HepG2 (cell line): ENCODE measurements around the gene PSMB10. TPM values are rescaled to one million over a fixed set of nuclear protein-coding genes. Genes with fewer than 3 reads are reported as not detected.

ENCODE experiments used
- ADNP ChIP-seq: sonication (generic); formaldehyde crosslinking; IDR thresholded peaks from 2 replicates; pipeline ENCODE4 v1.4.0; 2020; ENCODE audit warnings: missing genetic modification reagents
- AGO1 ChIP-seq: fragments of 200-400 bp; formaldehyde crosslinking; IDR thresholded peaks from 2 replicates; pipeline ENCODE4 v1.6.1; 2017; ENCODE audit warnings: mild to moderate bottlenecking, low read depth, low read length, moderate library complexity; ENCODE audit not compliant: poor library complexity, severe bottlenecking
- IRF2 ChIP-seq: IDR thresholded peaks from 2 replicates; pipeline ENCODE4 v1.6.1; 2018; ENCODE audit warnings: missing genetic modification reagents, missing compliant biosample characterization
- KDM4B ChIP-seq: sonication (generic); formaldehyde crosslinking; IDR thresholded peaks from 2 replicates; pipeline ENCODE4 v1.4.0; 2020; ENCODE audit warnings: missing genetic modification reagents
- KDM5B ChIP-seq: sonication (generic); formaldehyde crosslinking; IDR thresholded peaks from 2 replicates; pipeline ENCODE4 v1.4.0; 2020; ENCODE audit warnings: missing genetic modification reagents, mild to moderate bottlenecking, borderline replicate concordance
- LBX2 ChIP-seq: sonication (generic); formaldehyde crosslinking; IDR thresholded peaks from 2 replicates; pipeline ENCODE4 v1.5.0; 2020; ENCODE audit warnings: missing genetic modification reagents, mild to moderate bottlenecking, borderline replicate concordance
- ONECUT2 ChIP-seq: sonication (generic); formaldehyde crosslinking; IDR thresholded peaks from 2 replicates; pipeline ENCODE4 v1.4.0; 2020; ENCODE audit warnings: missing genetic modification reagents
- POGK ChIP-seq: sonication (generic); formaldehyde crosslinking; conservative IDR thresholded peaks from 2 replicates; pipeline ENCODE4 v1.8.0; 2022; ENCODE audit warnings: mild to moderate bottlenecking, moderate library complexity, missing genetic modification reagents
- RXRB ChIP-seq: IDR thresholded peaks from 2 replicates; pipeline ENCODE4 v1.6.1; 2016; ENCODE audit warnings: borderline replicate concordance, missing genetic modification reagents, missing compliant biosample characterization
- SAP130 ChIP-seq: IDR thresholded peaks from 2 replicates; pipeline ENCODE4 v1.6.1; 2016; ENCODE audit warnings: low read depth
- SRY ChIP-seq: sonication (generic); formaldehyde crosslinking; IDR thresholded peaks from 2 replicates; pipeline ENCODE4 v1.8.0; 2022; ENCODE audit warnings: mild to moderate bottlenecking, missing genetic modification reagents
- TP53 ChIP-seq: sonication (generic); formaldehyde crosslinking; conservative IDR thresholded peaks from 2 replicates; pipeline ENCODE4 v1.4.0; 2020; ENCODE audit warnings: missing genetic modification reagents
- YY1 ChIP-seq: IDR thresholded peaks from 2 replicates; pipeline ENCODE4 v1.6.1; 2011; ENCODE audit warnings: low read length, low read depth, moderate library complexity, mild to moderate bottlenecking; ENCODE audit not compliant: insufficient read depth, insufficient replicate concordance
- ZFY ChIP-seq: sonication (generic); formaldehyde crosslinking; IDR thresholded peaks from 2 replicates; pipeline ENCODE4 v1.4.0; 2020; ENCODE audit warnings: missing genetic modification reagents
- ZNF143 ChIP-seq: sonication (generic); formaldehyde crosslinking; IDR thresholded peaks from 2 replicates; pipeline ENCODE4 v1.4.0; 2020; ENCODE audit warnings: missing genetic modification reagents
- ZNF34 ChIP-seq: sonication (generic); formaldehyde crosslinking; IDR thresholded peaks from 2 replicates; pipeline ENCODE4 v1.4.0; 2020; ENCODE audit warnings: mild to moderate bottlenecking, missing genetic modification reagents, borderline replicate concordance
- ZNF609 ChIP-seq: sonication (generic); formaldehyde crosslinking; IDR thresholded peaks from 2 replicates; pipeline ENCODE4 v1.4.0; 2020; ENCODE audit warnings: mild to moderate bottlenecking, missing genetic modification reagents, borderline replicate concordance
- ZNF746 ChIP-seq: sonication (generic); formaldehyde crosslinking; IDR thresholded peaks from 2 replicates; pipeline ENCODE4 v1.8.0; 2022; ENCODE audit warnings: mild to moderate bottlenecking, missing genetic modification reagents
- ZNF879 ChIP-seq: sonication (generic); formaldehyde crosslinking; IDR thresholded peaks from 2 replicates; pipeline ENCODE4 v1.8.1; 2023; ENCODE audit warnings: missing genetic modification reagents
- ZNF883 ChIP-seq: sonication (generic); formaldehyde crosslinking; IDR thresholded peaks from 2 replicates; pipeline ENCODE4 v1.5.1; 2020; ENCODE audit warnings: mild to moderate bottlenecking, missing genetic modification reagents; ENCODE audit errors: not compliant biosample characterization
- polyA plus RNA-seq, 8 experiments: library from polyadenylated mRNA; depleted of rRNA in 3 of 8; stranded (reverse) in 7 of 8; unstranded in 1 of 8; fragments of >200 nt; fragmentation: Illumina TruSeq in 4 of 8; extraction: Trizol in 4 of 8; gene quantifications; 2 replicates each; pipeline versions ENCODE4 v1.2.1 to v1.2.3, GENCODE V29; 2011 to 2016; ENCODE audit warnings: low read depth in 4 of 8, missing spikeins in 1 of 8, mixed read lengths in 1 of 8; ENCODE audit not compliant: insufficient read depth in 1 of 8
- total RNA-seq, 5 experiments: library from RNA; depleted of rRNA; stranded (reverse); fragments of >200 nt; fragmentation: Illumina TruSeq; extraction: Trizol; gene quantifications; 2 replicates each; pipeline ENCODE4 v1.2.3, GENCODE V29; 2016; ENCODE audit warnings: low read depth in 1 of 5
- TF ChIP-seq, protein P1 (sequence below): sonication (generic); formaldehyde crosslinking; IDR thresholded peaks from 2 replicates; pipeline ENCODE4 v1.4.0; 2020; ENCODE audit warnings: missing genetic modification reagents
- TF ChIP-seq, protein P2 (sequence below), 2 experiments: sonication (generic) in 1 of 2; formaldehyde crosslinking in 1 of 2; IDR thresholded peaks; 2 replicates each; pipeline versions ENCODE4 v1.4.0 to v1.6.1; 2018 to 2020; ENCODE audit warnings: missing genetic modification reagents in 2 of 2, borderline replicate concordance in 1 of 2, low read depth in 1 of 2, mild to moderate bottlenecking in 1 of 2, missing biosample characterization in 1 of 2

The PSMB10 gene
- total and polyA plus RNA-seq, 2 of the 13 experiments (the other 11 are each of a cell fraction or from before 2014, with no cell fraction given): 12.7 to 65.9 TPM

DNA sequence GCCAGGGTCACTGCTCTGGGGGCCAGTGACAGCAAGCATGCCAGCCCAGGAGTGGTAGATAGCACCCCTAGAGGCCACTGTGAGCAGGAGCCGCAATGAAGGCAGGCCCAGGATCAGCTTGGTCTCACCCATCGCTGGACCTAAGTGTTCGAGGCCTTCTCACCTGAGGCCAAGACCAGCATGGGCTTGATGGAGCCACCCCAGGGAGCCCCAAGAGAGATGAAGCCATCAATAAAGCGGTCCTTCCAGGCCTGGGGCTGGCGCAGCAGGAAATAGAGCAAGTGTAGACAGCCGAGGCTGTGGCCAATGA lies 5.5 kb upstream of the PSMB10 start (continued):
- TF ChIP-seq ZNF883 (CRISPR knock-in tag): peak; percentile 1
- no peak for TF ChIP-seq YY1
- no peak for TF ChIP-seq ZNF746 (CRISPR knock-in tag)
- 0 out of 2 replicates have a peak, but pooled peaks have one; percentile 16 for TF ChIP-seq KDM4B (CRISPR knock-in tag)
- 0 out of 2 replicates have a peak, but pooled peaks have one; percentile 10 for TF ChIP-seq KDM5B (CRISPR knock-in tag)
- TF ChIP-seq AGO1: no peak
- TF ChIP-seq, protein P1, sequence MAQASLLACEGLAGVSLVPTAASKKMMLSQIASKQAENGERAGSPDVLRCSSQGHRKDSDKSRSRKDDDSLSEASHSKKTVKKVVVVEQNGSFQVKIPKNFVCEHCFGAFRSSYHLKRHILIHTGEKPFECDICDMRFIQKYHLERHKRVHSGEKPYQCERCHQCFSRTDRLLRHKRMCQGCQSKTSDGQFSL (CRISPR knock-in tag): no peak
- TF ChIP-seq SRY (CRISPR knock-in tag): 0 out of 2 replicates have a peak, but pooled peaks have one; percentile 66
- TF ChIP-seq SAP130 (CRISPR knock-in tag): peak; percentile 70; the same call in 1 of the 2 replicates
- no peak for TF ChIP-seq IRF2
- TF ChIP-seq ADNP (CRISPR knock-in tag): no peak
- TF ChIP-seq RXRB (CRISPR knock-in tag): peak; percentile 44; the same call in 1 of the 2 replicates
- TF ChIP-seq ZNF879 (CRISPR knock-in tag): no peak
- TF ChIP-seq ZNF143 (CRISPR knock-in tag): no peak
- no peak for TF ChIP-seq ZNF34 (CRISPR knock-in tag)
- TF ChIP-seq ZNF609 (CRISPR knock-in tag): no peak; the same call in 1 of the 2 replicates
- no peak for TF ChIP-seq ONECUT2 (CRISPR knock-in tag)
- peak; percentile 71 for TF ChIP-seq LBX2 (CRISPR knock-in tag)
- TF ChIP-seq, protein P2, sequence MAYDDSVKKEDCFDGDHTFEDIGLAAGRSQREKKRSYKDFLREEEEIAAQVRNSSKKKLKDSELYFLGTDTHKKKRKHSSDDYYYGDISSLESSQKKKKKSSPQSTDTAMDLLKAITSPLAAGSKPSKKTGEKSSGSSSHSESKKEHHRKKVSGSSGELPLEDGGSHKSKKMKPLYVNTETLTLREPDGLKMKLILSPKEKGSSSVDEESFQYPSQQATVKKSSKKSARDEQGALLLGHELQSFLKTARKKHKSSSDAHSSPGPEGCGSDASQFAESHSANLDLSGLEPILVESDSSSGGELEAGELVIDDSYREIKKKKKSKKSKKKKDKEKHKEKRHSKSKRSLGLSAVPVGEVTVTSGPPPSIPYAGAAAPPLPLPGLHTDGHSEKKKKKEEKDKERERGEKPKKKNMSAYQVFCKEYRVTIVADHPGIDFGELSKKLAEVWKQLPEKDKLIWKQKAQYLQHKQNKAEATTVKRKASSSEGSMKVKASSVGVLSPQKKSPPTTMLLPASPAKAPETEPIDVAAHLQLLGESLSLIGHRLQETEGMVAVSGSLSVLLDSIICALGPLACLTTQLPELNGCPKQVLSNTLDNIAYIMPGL (CRISPR knock-in tag; IDR thresholded peaks at IDR 0.05; ENCODE audit: borderline replicate concordance in 1 of 2, low read depth in 1 of 2): peak in 1 of 2 experiments; percentile 62; a peak in 2 of 4 replicates
- TF ChIP-seq ZFY (CRISPR knock-in tag): peak; percentile 48; the same call in 1 of the 2 replicates
- peak; percentile 29; the same call in 1 of the 2 replicates for TF ChIP-seq POGK
- no peak for TF ChIP-seq TP53 (CRISPR knock-in tag)
